GM21360 (cell line): ENCODE results near the gene CDIP1.

Experiments used
- ATAC-seq: cut with Tn5 transposase; IDR thresholded peaks from one replicate; pipeline ENCODE4 v1.9.1; 2021; ENCODE audit warnings: mild to moderate bottlenecking, moderate library complexity; ENCODE audit not compliant: unreplicated experiment

CDIP1 gene

GRCh38 chr16:4539716-4540284 lies 1.2 kb upstream of the CDIP1 start:
- no peak for ATAC-seq

GRCh38 chr16:4537376-4538343 lies 913 bp downstream of the CDIP1 start:
- no peak for ATAC-seq

GRCh38 chr16:4536391-4537106 lies 2.0 kb downstream of the CDIP1 start:
- ATAC-seq: no peak

- ATAC-seq: no peak
Observed at GRCh38 chr16:4535627-4536108, 2.9 kb downstream of the CDIP1 start.

- no peak for ATAC-seq
Observed at GRCh38 chr16:4534151-4534790, 4.3 kb downstream of the CDIP1 start.

GRCh38 chr16:4533490-4533889 lies 5.1 kb downstream of the CDIP1 start:
- ATAC-seq: no peak

GRCh38 chr16:4532238-4532637 lies 6.3 kb downstream of the CDIP1 start:
- no peak for ATAC-seq

GRCh38 chr16:4531811-4532210 lies 6.8 kb downstream of the CDIP1 start:
- no peak for ATAC-seq

- ATAC-seq: no peak
Observed at GRCh38 chr16:4529085-4530060, 9.2 kb downstream of the CDIP1 start.

GRCh38 chr16:4525634-4526277 lies 12.8 kb downstream of the CDIP1 start:
- no peak for ATAC-seq

GRCh38 chr16:4525069-4525468 lies 13.5 kb downstream of the CDIP1 start:
- ATAC-seq: no peak

GRCh38 chr16:4524571-4524970 lies 14.0 kb downstream of the CDIP1 start:
- no peak for ATAC-seq

- ATAC-seq: no peak
Observed at GRCh38 chr16:4523686-4524085, 14.9 kb downstream of the CDIP1 start.

GRCh38 chr16:4522051-4522581 lies 16.5 kb downstream of the CDIP1 start:
- ATAC-seq: no peak

GRCh38 chr16:4520913-4521312 lies 17.7 kb downstream of the CDIP1 start:
- ATAC-seq: no peak

- no peak for ATAC-seq
Observed at GRCh38 chr16:4519274-4520058, 19.1 kb downstream of the CDIP1 start.

GRCh38 chr16:4517812-4518680 lies 20.5 kb downstream of the CDIP1 start:
- no peak for ATAC-seq
